A549 (cell line): ENCODE data around the gene NKAIN2. TPM values are rescaled to one million over a fixed set of nuclear protein-coding genes. Genes with fewer than 3 reads are reported as not detected.
"Not testable (repeated sequence)": the region's sequence is repeated elsewhere in the genome, so short reads cannot be mapped to it uniquely, and the experiment has no call there.

Experiments used
- ATAC-seq, 2 experiments: fragments of 200-7000 bp in 1 of 2; fragments of >200 bp in 1 of 2; cut with Nextera tagmentation in 1 of 2; cut with Tn5 transposase in 1 of 2; 3 replicates each; pipeline versions ENCODE4 v1.8.0 to v1.9.1; 2018 to 2020; ENCODE audit warnings: mild to moderate bottlenecking in 1 of 2, moderate library complexity in 1 of 2
- CTCF ChIA-PET: fragments of 300-600 bp; sonication (Branson Sonifier 250); formaldehyde crosslinking; extraction: SDS; loops from one replicate; lab custom pipeline; 2021; ENCODE audit warnings: antibody characterized with exemption, inconsistent platforms; lab: Yijun Ruan, JAX
- POLR2A ChIA-PET: fragments of 350-600 bp; formaldehyde crosslinking; extraction: SDS; loops from one replicate; lab custom pipeline; 2021; ENCODE audit warnings: antibody characterized with exemption, inconsistent platforms; lab: Yijun Ruan, JAX
- DNase-seq, 2 experiments: peaks; one replicate each; pipeline versions ENCODE4 v3.0.0 to v3.0.0-alpha.2; 2011 to 2016; ENCODE audit warnings: low read depth in 1 of 2, low spot score in 1 of 2
- FAIRE-seq: peaks from 2 replicates; lab custom pipeline; 2011; peaks lifted over from hg19 to GRCh38; lab: Jason Lieb, UNC
- H3K27ac ChIP-seq, 2 experiments: fragments of >200 bp; sonication (Bioruptor Twin); formaldehyde crosslinking; 3 replicates each; pipeline ENCODE4 v1.5.1; 2016 to 2017
- H3K4me1 ChIP-seq: fragments of >200 bp; sonication (Bioruptor Twin); formaldehyde crosslinking; 3 replicates; pipeline ENCODE4 v1.6.1; 2016
- H3K4me2 ChIP-seq: fragments of >200 bp; sonication (Bioruptor Twin); formaldehyde crosslinking; 3 replicates; pipeline ENCODE4 v1.6.1; 2016
- H3K4me3 ChIP-seq: fragments of >200 bp; sonication (Bioruptor Twin); formaldehyde crosslinking; 3 replicates; pipeline ENCODE4 v1.5.1; 2016
- H3K9me3 ChIP-seq: fragments of >200 bp; sonication (Bioruptor Twin); formaldehyde crosslinking; 3 replicates; pipeline ENCODE4 v1.6.1; 2016
- CEBPB ChIP-seq, 2 experiments: fragments of >200 bp in 1 of 2; sonication (Bioruptor Twin) in 1 of 2; formaldehyde crosslinking in 1 of 2; IDR thresholded peaks; 2 replicates each; pipeline ENCODE4 v1.6.1; 2012 to 2016
- CHD2 ChIP-seq: fragments of 150-350 bp; IDR thresholded peaks from 2 replicates; pipeline ENCODE4 v1.6.1; 2014; ENCODE audit warnings: low read length; ENCODE audit not compliant: partially characterized antibody
- CHD4 ChIP-seq: fragments of 200-600 bp; sonication (generic); IDR thresholded peaks from 2 replicates; pipeline ENCODE4 v1.6.1; 2016; ENCODE audit warnings: antibody characterized with exemption, mild to moderate bottlenecking, borderline replicate concordance
- EHF ChIP-seq: fragments of 250-450 bp; sonication (Bioruptor Pico); IDR thresholded peaks from 2 replicates; pipeline ENCODE4 v1.5.0; 2020; ENCODE audit warnings: mild to moderate bottlenecking
- FOSB ChIP-seq: fragments of 250-450 bp; sonication (Bioruptor Pico); IDR thresholded peaks from 2 replicates; pipeline ENCODE4 v1.5.0; 2020; ENCODE audit warnings: mild to moderate bottlenecking, moderate library complexity
- HOXB13 ChIP-seq: fragments of 250-450 bp; sonication (Bioruptor Pico); IDR thresholded peaks from 2 replicates; pipeline ENCODE4 v1.5.0; 2020; ENCODE audit warnings: low read depth, mild to moderate bottlenecking, moderate library complexity
- JUN ChIP-seq, 2 experiments: fragments of >200 bp; sonication (Bioruptor Twin); formaldehyde crosslinking; IDR thresholded peaks; 2 replicates in 1 of 2; 3 replicates in 1 of 2; pipeline ENCODE4 v1.6.1; 2016 to 2017
- JUNB ChIP-seq: fragments of >200 bp; sonication (Bioruptor Twin); formaldehyde crosslinking; IDR thresholded peaks from 2 replicates; pipeline ENCODE4 v1.6.1; 2016
- PHF8 ChIP-seq: fragments of 200-600 bp; sonication (generic); IDR thresholded peaks from 2 replicates; pipeline ENCODE4 v1.6.1; 2016; ENCODE audit warnings: low read depth, mild to moderate bottlenecking, antibody characterized with exemption, moderate library complexity, borderline replicate concordance
- POLR2A ChIP-seq: IDR thresholded peaks from 2 replicates; pipeline ENCODE4 v1.6.1; 2012; ENCODE audit warnings: mild to moderate bottlenecking, low read length
- RARB ChIP-seq: fragments of 250-450 bp; sonication (Bioruptor Pico); IDR thresholded peaks from 2 replicates; pipeline ENCODE4 v1.8.0; 2021; ENCODE audit warnings: mild to moderate bottlenecking, moderate library complexity
- RCOR1 ChIP-seq: fragments of 150-350 bp; IDR thresholded peaks from 2 replicates; pipeline ENCODE4 v1.6.1; 2014; ENCODE audit warnings: antibody characterized with exemption, low read length, low read depth
- SMC3 ChIP-seq: fragments of >200 bp; sonication (Bioruptor Twin); formaldehyde crosslinking; IDR thresholded peaks from 3 replicates; pipeline ENCODE4 v1.6.1; 2018; ENCODE audit warnings: inconsistent platforms
- SREBF2 ChIP-seq: fragments of 450-650 bp; IDR thresholded peaks from 2 replicates; pipeline ENCODE4 v1.6.1; 2014; ENCODE audit warnings: mild to moderate bottlenecking, moderate library complexity
- WGBS: methylation state at CpG from one replicate; pipeline ENCODE4 v1.1.6; 2017; ENCODE audit errors: missing lambda C conversion rate; 5-methylcytosine and 5-hydroxymethylcytosine counted together
- polyA plus RNA-seq, 4 experiments: library from polyadenylated mRNA; depleted of rRNA in 3 of 4; stranded (reverse); fragments of >200 nt; fragmentation: RNase III in 1 of 4; extraction: RNeasy Plus Mini Kit Qiagen cat#74134 plus additional on column Dnase treatment in 1 of 4; gene quantifications; 2 replicates in 3 of 4; 3 replicates in 1 of 4; pipeline ENCODE4 v1.2.3, GENCODE V29; 2011 to 2017
- TF ChIP-seq, protein P1 (sequence below): fragments of 250-450 bp; sonication (Bioruptor Pico); IDR thresholded peaks from 2 replicates; pipeline ENCODE4 v1.5.0; 2020; ENCODE audit warnings: low read depth, mild to moderate bottlenecking, moderate library complexity
- TF ChIP-seq, protein P2 (sequence below): IDR thresholded peaks from 2 replicates; pipeline ENCODE4 v1.6.1; 2012
- TF ChIP-seq, protein P3 (sequence below): IDR thresholded peaks from 2 replicates; pipeline ENCODE4 v1.6.1; 2012; ENCODE audit warnings: low read depth, borderline replicate concordance
- TF ChIP-seq, protein P4 (sequence below): fragments of >200 bp; sonication (Bioruptor Twin); formaldehyde crosslinking; IDR thresholded peaks from 2 replicates; pipeline ENCODE4 v1.6.1; 2016
- TF ChIP-seq, protein P5 (sequence below): fragments of 200-600 bp; sonication (generic); IDR thresholded peaks from 2 replicates; pipeline ENCODE4 v1.6.1; 2016; ENCODE audit warnings: antibody characterized with exemption, mild to moderate bottlenecking, moderate library complexity
- TF ChIP-seq, protein P6 (sequence below): fragments of 250-450 bp; sonication (Bioruptor Pico); IDR thresholded peaks from 2 replicates; pipeline ENCODE4 v1.5.0; 2021; ENCODE audit warnings: mild to moderate bottlenecking, moderate library complexity, borderline replicate concordance
- TF ChIP-seq, protein P7 (sequence below): fragments of 150-350 bp; IDR thresholded peaks from 2 replicates; pipeline ENCODE4 v1.6.1; 2014; ENCODE audit warnings: low read depth, mild to moderate bottlenecking, low read length

NKAIN2 gene
- polyA plus RNA-seq, 2 of the 4 experiments (the other 2 are of a cell fraction): not detected

DNA sequence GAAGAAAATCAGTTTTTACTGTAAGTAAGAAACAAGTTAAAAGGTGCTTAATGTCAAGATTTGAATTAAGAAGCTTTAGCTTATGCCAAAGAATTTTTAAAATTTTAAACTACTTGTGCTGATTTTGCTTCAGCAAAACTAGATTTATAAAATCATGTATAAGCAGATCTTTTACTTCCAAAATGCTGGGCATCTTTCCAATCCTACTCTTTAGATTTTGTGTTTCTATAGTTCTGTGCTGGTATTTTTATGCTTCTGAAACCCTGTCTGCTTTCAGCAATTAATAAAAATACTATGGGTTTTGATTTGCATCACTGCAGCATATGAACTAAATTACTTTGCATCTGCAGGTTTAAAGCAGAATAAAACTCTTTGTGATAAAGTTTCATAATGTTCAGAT, 920.0 kb downstream of the NKAIN2 start:
- Histone ChIP-seq H3K4me3 (no peak overlapping the region), H3K27ac (no peak overlapping the region), H3K9me3 (no peaks in the 10 kb centered on the region)
- POLR2A ChIA-PET: no interaction called here
- ATAC-seq: no peak
- TF ChIP-seq JUNB (no peak), CHD2 (no peak), FOSB (CRISPR knock-in tag) (no peak), RARB (no peak), HOXB13 (CRISPR knock-in tag) (no peak), SREBF2 (no peak)
- TF ChIP-seq, protein P1, sequence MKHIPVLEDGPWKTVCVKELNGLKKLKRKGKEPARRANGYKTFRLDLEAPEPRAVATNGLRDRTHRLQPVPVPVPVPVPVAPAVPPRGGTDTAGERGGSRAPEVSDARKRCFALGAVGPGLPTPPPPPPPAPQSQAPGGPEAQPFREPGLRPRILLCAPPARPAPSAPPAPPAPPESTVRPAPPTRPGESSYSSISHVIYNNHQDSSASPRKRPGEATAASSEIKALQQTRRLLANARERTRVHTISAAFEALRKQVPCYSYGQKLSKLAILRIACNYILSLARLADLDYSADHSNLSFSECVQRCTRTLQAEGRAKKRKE (CRISPR knock-in tag): no peak
- TF ChIP-seq, protein P2, sequence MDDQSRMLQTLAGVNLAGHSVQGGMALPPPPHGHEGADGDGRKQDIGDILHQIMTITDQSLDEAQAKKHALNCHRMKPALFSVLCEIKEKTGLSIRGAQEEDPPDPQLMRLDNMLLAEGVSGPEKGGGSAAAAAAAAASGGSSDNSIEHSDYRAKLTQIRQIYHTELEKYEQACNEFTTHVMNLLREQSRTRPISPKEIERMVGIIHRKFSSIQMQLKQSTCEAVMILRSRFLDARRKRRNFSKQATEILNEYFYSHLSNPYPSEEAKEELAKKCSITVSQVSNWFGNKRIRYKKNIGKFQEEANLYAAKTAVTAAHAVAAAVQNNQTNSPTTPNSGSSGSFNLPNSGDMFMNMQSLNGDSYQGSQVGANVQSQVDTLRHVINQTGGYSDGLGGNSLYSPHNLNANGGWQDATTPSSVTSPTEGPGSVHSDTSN: no peak
- TF ChIP-seq, protein P3, sequence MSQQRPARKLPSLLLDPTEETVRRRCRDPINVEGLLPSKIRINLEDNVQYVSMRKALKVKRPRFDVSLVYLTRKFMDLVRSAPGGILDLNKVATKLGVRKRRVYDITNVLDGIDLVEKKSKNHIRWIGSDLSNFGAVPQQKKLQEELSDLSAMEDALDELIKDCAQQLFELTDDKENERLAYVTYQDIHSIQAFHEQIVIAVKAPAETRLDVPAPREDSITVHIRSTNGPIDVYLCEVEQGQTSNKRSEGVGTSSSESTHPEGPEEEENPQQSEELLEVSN: no peak
- TF ChIP-seq, protein P4, sequence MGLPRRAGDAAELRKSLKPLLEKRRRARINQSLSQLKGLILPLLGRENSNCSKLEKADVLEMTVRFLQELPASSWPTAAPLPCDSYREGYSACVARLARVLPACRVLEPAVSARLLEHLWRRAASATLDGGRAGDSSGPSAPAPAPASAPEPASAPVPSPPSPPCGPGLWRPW: no peak
- TF ChIP-seq, all 56 proteins: peak for 0
- no peak for DNase-seq
- Histone ChIP-seq H3K4me2 (no peak overlapping the region), H3K4me1 (no peaks in the 10 kb centered on the region)
- FAIRE-seq: no peak
- CTCF ChIA-PET: no interaction called here

DNA sequence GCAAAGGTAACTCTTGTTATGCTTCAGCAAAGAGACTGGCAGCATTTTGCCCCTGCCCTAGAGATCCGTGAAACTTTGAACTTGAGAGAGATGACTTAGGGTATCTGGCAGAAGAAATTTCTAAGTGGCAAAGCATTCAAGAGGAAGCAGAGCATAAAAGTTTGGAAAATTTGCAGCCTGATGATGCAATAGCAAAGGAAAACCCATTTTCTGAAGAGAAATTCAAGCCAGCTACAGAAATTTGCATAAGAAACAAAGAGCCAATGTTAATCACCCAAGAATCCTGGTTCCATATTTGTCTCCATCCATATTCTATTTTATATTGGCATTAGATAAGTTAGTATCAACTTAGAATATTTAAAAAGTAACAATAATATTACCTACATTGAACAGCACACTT, 934.1 kb downstream of the NKAIN2 start:
- POLR2A ChIA-PET, FAIRE-seq, CTCF ChIA-PET: not testable (repeated sequence)

DNA sequence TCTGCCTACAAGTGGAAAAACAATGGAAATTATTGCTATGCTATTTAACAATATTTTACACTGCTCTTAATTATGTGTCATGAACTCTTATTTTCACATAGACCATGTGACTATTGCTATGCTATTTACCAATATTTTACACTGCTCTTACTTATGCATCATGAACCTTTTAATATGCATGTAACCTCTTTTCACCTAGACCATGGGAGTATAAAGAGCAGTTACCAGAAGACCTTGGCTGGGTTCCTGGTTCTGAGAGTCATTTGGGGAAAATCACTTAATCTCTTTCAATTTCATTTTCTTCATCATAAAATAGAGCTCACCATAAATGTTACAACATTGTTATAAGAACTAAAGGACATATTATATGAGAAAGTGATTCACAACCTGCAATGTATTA, 934.8 kb downstream of the NKAIN2 start:
- TF ChIP-seq CEBPB (IDR thresholded peaks at IDR 0.05) (no peak), CHD4 (no peak), SMC3 (no peak), RARB (no peak), EHF (CRISPR knock-in tag) (no peak), JUN (IDR thresholded peaks at IDR 0.05) (no peak), POLR2A (no peak), RCOR1 (no peak), FOSB (CRISPR knock-in tag) (no peak), PHF8 (no peak)
- TF ChIP-seq, protein P5, sequence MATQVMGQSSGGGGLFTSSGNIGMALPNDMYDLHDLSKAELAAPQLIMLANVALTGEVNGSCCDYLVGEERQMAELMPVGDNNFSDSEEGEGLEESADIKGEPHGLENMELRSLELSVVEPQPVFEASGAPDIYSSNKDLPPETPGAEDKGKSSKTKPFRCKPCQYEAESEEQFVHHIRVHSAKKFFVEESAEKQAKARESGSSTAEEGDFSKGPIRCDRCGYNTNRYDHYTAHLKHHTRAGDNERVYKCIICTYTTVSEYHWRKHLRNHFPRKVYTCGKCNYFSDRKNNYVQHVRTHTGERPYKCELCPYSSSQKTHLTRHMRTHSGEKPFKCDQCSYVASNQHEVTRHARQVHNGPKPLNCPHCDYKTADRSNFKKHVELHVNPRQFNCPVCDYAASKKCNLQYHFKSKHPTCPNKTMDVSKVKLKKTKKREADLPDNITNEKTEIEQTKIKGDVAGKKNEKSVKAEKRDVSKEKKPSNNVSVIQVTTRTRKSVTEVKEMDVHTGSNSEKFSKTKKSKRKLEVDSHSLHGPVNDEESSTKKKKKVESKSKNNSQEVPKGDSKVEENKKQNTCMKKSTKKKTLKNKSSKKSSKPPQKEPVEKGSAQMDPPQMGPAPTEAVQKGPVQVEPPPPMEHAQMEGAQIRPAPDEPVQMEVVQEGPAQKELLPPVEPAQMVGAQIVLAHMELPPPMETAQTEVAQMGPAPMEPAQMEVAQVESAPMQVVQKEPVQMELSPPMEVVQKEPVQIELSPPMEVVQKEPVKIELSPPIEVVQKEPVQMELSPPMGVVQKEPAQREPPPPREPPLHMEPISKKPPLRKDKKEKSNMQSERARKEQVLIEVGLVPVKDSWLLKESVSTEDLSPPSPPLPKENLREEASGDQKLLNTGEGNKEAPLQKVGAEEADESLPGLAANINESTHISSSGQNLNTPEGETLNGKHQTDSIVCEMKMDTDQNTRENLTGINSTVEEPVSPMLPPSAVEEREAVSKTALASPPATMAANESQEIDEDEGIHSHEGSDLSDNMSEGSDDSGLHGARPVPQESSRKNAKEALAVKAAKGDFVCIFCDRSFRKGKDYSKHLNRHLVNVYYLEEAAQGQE: no peak
- TF ChIP-seq, protein P6, sequence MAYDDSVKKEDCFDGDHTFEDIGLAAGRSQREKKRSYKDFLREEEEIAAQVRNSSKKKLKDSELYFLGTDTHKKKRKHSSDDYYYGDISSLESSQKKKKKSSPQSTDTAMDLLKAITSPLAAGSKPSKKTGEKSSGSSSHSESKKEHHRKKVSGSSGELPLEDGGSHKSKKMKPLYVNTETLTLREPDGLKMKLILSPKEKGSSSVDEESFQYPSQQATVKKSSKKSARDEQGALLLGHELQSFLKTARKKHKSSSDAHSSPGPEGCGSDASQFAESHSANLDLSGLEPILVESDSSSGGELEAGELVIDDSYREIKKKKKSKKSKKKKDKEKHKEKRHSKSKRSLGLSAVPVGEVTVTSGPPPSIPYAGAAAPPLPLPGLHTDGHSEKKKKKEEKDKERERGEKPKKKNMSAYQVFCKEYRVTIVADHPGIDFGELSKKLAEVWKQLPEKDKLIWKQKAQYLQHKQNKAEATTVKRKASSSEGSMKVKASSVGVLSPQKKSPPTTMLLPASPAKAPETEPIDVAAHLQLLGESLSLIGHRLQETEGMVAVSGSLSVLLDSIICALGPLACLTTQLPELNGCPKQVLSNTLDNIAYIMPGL: no peak
- TF ChIP-seq, protein P7, sequence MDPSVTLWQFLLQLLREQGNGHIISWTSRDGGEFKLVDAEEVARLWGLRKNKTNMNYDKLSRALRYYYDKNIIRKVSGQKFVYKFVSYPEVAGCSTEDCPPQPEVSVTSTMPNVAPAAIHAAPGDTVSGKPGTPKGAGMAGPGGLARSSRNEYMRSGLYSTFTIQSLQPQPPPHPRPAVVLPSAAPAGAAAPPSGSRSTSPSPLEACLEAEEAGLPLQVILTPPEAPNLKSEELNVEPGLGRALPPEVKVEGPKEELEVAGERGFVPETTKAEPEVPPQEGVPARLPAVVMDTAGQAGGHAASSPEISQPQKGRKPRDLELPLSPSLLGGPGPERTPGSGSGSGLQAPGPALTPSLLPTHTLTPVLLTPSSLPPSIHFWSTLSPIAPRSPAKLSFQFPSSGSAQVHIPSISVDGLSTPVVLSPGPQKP: no peak
- no peak overlapping the region for H3K27ac ChIP-seq
- POLR2A ChIA-PET: no interaction called here
- H3K4me3 ChIP-seq: no peak overlapping the region
- no peak for FAIRE-seq
- H3K4me2 ChIP-seq: no peak overlapping the region
- no peak for ATAC-seq
- DNase-seq: no peak
- CTCF ChIA-PET: no interaction called here
- no peaks in the 10 kb centered on the region for H3K4me1 ChIP-seq
- no peaks in the 10 kb centered on the region for H3K9me3 ChIP-seq

More for the DNA sequence above, 934.1 kb downstream of the NKAIN2 start:
- not testable (repeated sequence) for H3K9me3 ChIP-seq, H3K4me3 ChIP-seq, DNase-seq, ATAC-seq, H3K4me2 ChIP-seq, H3K27ac ChIP-seq, H3K4me1 ChIP-seq
- WGBS: 0% methylated on average over 1 of the region's 1 CpG
